ENCODE results near the gene EDA.

Gene EDA

GRCh38 chrX:69615779-69616456, at the start of gene EDA:
TSS of gene EDA (plus strand) at chrX:69616113.
- TF ChIP-seq CTCF (conservative IDR thresholded peaks at IDR 0.05; ENCODE audit: low read depth, low read length) = no peak
- H3K4me3 ChIP-seq (ENCODE audit: low read length) = peak within 1 kb of the TSS; percentile 45
- DNase-seq (ENCODE audit: low read depth) = peak; percentile 29

DNA sequence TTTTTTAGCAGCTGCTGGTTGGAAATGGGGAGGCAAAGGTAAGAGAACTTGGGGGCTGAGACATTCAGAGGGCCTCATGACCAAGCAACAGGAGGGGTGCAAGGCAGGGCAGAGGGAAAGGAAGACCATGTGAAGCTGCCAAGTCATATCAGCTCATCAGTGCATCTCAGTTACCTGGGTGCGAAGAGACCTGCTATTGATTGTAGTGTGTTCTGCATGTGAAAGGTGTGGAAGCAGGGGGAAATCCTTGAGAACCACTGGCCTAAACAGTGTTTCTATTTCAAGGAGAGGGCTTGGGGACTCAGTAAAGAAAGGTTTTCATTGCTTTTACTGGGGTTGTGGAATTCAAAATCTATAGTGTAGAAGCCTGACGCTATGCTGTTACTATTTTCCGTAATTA, 47.1 kb upstream of the EDA start:
- TF ChIP-seq CTCF (conservative IDR thresholded peaks at IDR 0.05; ENCODE audit: low read depth, low read length) = no peak
- DNase-seq (ENCODE audit: low read depth) = no peak
- H3K4me3 ChIP-seq (ENCODE audit: low read length) = no peak overlapping the region

DNA sequence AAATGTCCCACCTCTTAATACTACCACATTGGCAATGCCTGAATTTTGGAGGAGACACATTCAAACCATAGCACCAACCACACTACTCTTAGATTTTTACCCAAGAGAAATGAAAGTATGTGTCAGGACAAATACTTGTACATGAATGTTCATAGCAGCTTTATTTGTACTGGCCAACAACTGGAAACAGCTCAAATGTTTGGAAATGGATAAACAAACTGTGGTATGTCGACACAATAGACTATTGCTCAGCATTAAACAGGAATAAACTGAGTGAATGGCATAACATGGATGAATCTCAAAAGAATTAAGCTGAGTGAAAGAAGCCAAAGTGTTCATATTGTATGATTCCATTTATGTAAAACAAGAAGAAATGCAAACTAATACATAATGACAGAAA, 18.5 kb upstream of the EDA start:
- no peak for TF ChIP-seq CTCF (conservative IDR thresholded peaks at IDR 0.05; ENCODE audit: low read depth, low read length)
- DNase-seq (ENCODE audit: low read depth) = no peak
- H3K4me3 ChIP-seq (ENCODE audit: low read length) = no peak overlapping the region

DNA sequence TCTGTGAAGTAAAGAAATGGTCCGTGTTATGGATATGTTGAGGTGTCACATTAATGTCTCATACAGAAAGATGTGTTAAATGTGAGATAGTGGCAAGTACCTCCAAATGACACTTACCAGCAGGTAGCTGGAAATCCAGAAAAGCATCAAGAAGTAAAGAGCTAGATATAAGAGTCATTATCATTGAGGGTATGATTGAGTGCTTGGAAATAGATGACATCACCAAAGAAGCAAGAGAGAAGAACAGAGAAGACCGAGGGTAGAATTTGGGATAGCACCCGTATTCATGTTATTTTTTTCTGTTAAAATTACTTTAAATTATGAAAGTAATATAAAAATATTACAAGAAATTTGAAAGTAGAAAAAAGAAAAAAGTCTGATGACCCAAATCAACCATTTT, 15.7 kb upstream of the EDA start:
- no peak overlapping the region for H3K4me3 ChIP-seq (ENCODE audit: low read length)
- no peak for DNase-seq (ENCODE audit: low read depth)
- no peak for TF ChIP-seq CTCF (conservative IDR thresholded peaks at IDR 0.05; ENCODE audit: low read depth, low read length)

- H3K4me3 ChIP-seq (ENCODE audit: low read length) = no peak overlapping the region
- no peak for TF ChIP-seq CTCF (conservative IDR thresholded peaks at IDR 0.05; ENCODE audit: low read depth, low read length)
- no peak for DNase-seq (ENCODE audit: low read depth)
Observed at GRCh38 chrX:69603566-69604194, 12.2 kb upstream of the EDA start.

DNA sequence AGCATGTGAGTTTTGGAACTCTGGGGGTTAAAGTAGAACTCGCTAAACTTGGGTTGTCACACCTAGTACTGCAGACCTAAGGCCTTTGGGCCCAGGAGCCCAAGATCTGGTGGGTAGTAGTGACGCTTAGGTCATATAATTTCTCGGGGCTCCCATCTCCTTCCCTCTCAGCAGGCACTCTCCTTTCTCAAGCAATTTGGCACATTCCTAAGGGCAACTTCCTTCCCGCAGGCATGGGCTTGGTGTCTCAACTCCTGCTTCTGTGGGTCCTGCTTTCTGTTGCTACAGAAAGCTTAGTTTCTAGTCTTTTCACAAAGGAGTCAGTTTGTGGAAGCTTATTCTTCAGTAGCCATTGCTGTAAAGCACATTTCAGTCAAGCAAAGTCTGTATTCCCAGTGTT, 10.4 kb upstream of the EDA start:
- no peak for TF ChIP-seq CTCF (conservative IDR thresholded peaks at IDR 0.05; ENCODE audit: low read depth, low read length)
- no peak overlapping the region for H3K4me3 ChIP-seq (ENCODE audit: low read length)
- DNase-seq (ENCODE audit: low read depth) = no peak

DNA sequence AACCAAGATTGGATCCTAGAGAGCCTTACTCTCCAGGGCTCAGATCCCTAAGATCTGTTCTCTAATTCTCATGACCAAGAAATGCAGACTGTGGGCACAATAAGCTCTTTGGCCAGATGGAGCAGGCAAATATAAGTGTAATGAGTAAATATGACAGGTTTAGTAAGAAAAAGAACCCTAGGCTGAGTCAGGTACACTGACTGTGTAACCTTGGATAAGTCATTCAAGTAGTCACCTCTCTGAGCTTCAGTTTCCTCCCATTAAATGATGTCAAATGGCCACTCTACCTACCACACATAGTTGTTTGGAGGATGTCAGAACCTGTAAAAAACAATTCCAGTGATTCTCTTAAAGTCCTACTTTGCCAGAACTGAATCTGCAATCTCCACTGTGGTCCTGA, 8.3 kb upstream of the EDA start:
- no peak for DNase-seq (ENCODE audit: low read depth)
- no peak for TF ChIP-seq CTCF (conservative IDR thresholded peaks at IDR 0.05; ENCODE audit: low read depth, low read length)
- H3K4me3 ChIP-seq (ENCODE audit: low read length) = no peak overlapping the region

Measured in retinal pigment epithelial cell (primary cell).